Mesothelial cell of epicardium (in vitro differentiated cells): ENCODE results near the gene FBRSL1. TPM values are rescaled to one million over a fixed set of nuclear protein-coding genes. Genes with fewer than 3 reads are reported as not detected.
"Not testable (repeated sequence)": the region's sequence is repeated elsewhere in the genome, so short reads cannot be mapped to it uniquely, and the experiment has no call there.

ENCODE experiments used
- DNase-seq, 2 experiments: peaks; one replicate each; pipeline ENCODE4 v3.0.0; 2021; ENCODE audit warnings: low spot score in 2 of 2; ENCODE audit not compliant: unreplicated experiment in 2 of 2
- H3K27ac Mint-ChIP-seq: 2 replicates; pipeline ENCODE4 v1.8.0; 2021; ENCODE audit warnings: mixed read lengths
- H3K27me3 Mint-ChIP-seq: 2 replicates; pipeline ENCODE4 v1.8.0; 2021; ENCODE audit warnings: low read depth, mixed read lengths
- H3K36me3 Mint-ChIP-seq: 2 replicates; pipeline ENCODE4 v1.8.0; 2021; ENCODE audit warnings: mixed read lengths
- H3K4me1 Mint-ChIP-seq: 2 replicates; pipeline ENCODE4 v1.8.0; 2021; ENCODE audit warnings: mixed read lengths
- H3K4me3 Mint-ChIP-seq: 2 replicates; pipeline ENCODE4 v1.8.0; 2021; ENCODE audit warnings: mild to moderate bottlenecking, moderate library complexity, mixed read lengths
- H3K9me3 Mint-ChIP-seq: 2 replicates; pipeline ENCODE4 v1.8.0; 2021; ENCODE audit warnings: mixed read lengths
- CTCF ChIP-seq: fragments of 200-600 bp; sonication (generic); IDR thresholded peaks from one replicate; pipeline ENCODE4 v1.5.0; 2021; ENCODE audit warnings: antibody characterized with exemption; ENCODE audit not compliant: unreplicated experiment
- total RNA-seq: library from RNA; stranded (reverse); gene quantifications from 3 replicates; pipeline ENCODE4 v1.2.1, GENCODE V29; 2021

Gene FBRSL1
- total RNA-seq = 109 to 119 TPM (median 115 TPM) in 3 replicates

DNA sequence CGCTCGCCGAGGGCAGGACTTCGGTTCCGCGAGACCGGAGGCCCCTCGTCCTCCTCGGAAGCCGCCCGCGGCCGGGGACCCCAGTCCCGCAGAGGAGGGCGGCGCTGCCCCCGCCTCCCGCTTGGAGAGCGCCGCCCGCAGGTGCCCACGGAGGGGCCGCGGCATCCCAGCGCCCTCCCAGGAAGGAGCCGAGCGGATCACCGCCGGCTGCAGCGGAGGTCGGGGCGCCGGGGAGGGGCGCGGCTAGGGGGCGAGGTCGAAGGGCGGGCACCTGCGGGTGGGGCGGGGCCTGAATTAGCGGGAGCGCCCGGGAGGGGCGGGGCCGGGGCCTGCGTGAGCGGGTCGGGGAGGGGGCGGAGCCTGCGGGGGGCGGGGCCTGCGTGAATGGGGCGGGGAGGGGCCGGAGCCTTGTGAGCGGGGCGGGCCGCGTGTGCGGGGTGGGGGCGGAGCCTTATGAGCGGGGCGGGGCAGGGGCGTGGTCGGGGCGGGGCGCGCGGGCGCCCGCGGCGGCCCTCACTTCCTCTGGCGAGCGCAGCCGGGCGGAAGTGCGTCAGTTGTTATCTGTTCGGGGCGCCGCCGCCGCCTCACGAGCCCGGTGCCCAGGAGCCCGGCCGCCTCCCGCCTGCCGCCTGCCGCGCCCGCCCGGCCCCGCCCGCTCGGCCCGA is at the start of gene FBRSL1:
FBRSL1 (plus strand) TSS at position 550 of the 665 bp plus-strand sequence.
- no peaks in the 10 kb centered on the region for H3K9me3 Mint-ChIP-seq
- TF ChIP-seq CTCF = no peak
- peaks cover 41% of the 10 kb centered on the region for H3K27me3 Mint-ChIP-seq
- H3K27ac Mint-ChIP-seq = peak within 1 kb of the TSS; percentile 79
- peak within 1 kb of the TSS; percentile 82 for H3K4me3 Mint-ChIP-seq
- H3K4me1 Mint-ChIP-seq = peaks cover 41% of the 10 kb centered on the region
- no peaks in the 10 kb centered on the region for H3K36me3 Mint-ChIP-seq
- DNase-seq = peak; percentile 85 to 87

DNA sequence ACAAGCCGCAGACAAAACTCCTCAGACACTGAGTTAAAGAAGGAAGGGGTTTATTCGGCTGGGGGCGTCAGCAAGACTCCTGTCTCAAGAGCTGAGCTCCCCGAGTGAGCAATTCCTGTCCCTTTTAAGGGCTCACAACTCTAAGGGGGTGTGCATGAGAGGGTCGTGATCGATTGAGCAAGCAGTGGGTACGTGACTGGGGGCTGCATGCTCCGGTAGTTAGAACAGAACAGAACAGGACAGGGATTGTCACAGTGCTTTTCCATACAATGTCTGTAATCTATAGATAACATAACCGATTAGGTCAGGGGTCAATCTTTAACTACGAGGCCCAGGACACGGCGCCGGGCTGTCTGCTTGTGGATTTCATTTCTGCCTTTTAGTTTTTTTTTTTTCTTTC is 49.5 kb upstream of the FBRSL1 start:
- H3K36me3 Mint-ChIP-seq, H3K4me3 Mint-ChIP-seq, H3K9me3 Mint-ChIP-seq, H3K27ac Mint-ChIP-seq, DNase-seq: not testable (repeated sequence)
- peaks cover 11% of the 10 kb centered on the region for H3K4me1 Mint-ChIP-seq
- H3K27me3 Mint-ChIP-seq = peaks cover 40% of the 10 kb centered on the region

- peaks cover 21% of the 10 kb centered on the region for H3K4me1 Mint-ChIP-seq
- DNase-seq = no peak
- H3K4me3 Mint-ChIP-seq = no peak overlapping the region
- H3K27me3 Mint-ChIP-seq = peaks cover 26% of the 10 kb centered on the region
- H3K27ac Mint-ChIP-seq = no peak overlapping the region
- H3K36me3 Mint-ChIP-seq = no peaks in the 10 kb centered on the region
- no peaks in the 10 kb centered on the region for H3K9me3 Mint-ChIP-seq
- TF ChIP-seq CTCF = no peak
Observed at GRCh38 chr12:132441871-132442863, 47.8 kb upstream of the FBRSL1 start.

GRCh38 chr12:132443091-132443490 is 46.9 kb upstream of the FBRSL1 start:
- Mint-ChIP-seq H3K27ac (no peak overlapping the region), H3K4me1 (peaks cover 19% of the 10 kb centered on the region), H3K4me3 (no peak overlapping the region), H3K27me3 (peaks cover 25% of the 10 kb centered on the region), H3K9me3 (no peaks in the 10 kb centered on the region), H3K36me3 (no peaks in the 10 kb centered on the region)
- no peak for TF ChIP-seq CTCF
- DNase-seq = no peak

- no peaks in the 10 kb centered on the region for H3K9me3 Mint-ChIP-seq
- no peak for TF ChIP-seq CTCF
- H3K4me3 Mint-ChIP-seq = no peak overlapping the region
- H3K27ac Mint-ChIP-seq = peak overlapping the region; percentile 99
- peaks cover 18% of the 10 kb centered on the region for H3K4me1 Mint-ChIP-seq
- DNase-seq = no peak
- peaks cover 26% of the 10 kb centered on the region for H3K27me3 Mint-ChIP-seq
- H3K36me3 Mint-ChIP-seq = no peaks in the 10 kb centered on the region
Observed at GRCh38 chr12:132444283-132444682, 45.7 kb upstream of the FBRSL1 start.
